ENCODE measurements around the gene ACAP1. TPM values are rescaled to one million over a fixed set of nuclear protein-coding genes. Genes with fewer than 3 reads are reported as not detected.

ACAP1 gene
- total and polyA plus RNA-seq, 2 experiments from 2014 or later = 10.2 TPM; not detected in 1

- peak within 1 kb of the TSS; percentile 57 for H3K27ac ChIP-seq
- H2AFZ ChIP-seq = peak within 1 kb of the TSS; percentile 85
- H3K9me2 ChIP-seq (replicated peaks; ENCODE audit: insufficient read depth) = no peaks in the 10 kb centered on the region
- peaks cover 9% of the 10 kb centered on the region for H3K79me2 ChIP-seq
- 5% methylated on average over 31 of the region's 52 CpGs for whole genome bisulfite sequencing (ENCODE audit: low lambda C conversion rate, missing lambda C conversion rate)
- peak within 1 kb of the TSS; percentile 51 for H3K4me3 ChIP-seq
- H3K9me3 ChIP-seq (ENCODE audit: low read depth) = no peaks in the 10 kb centered on the region
- peak within 1 kb of the TSS; percentile 99 for H3K4me2 ChIP-seq
- no peak for TF ChIP-seq EZH2phosphoT487 (IDR thresholded peaks at IDR 0.05; ENCODE audit: low read depth, severe bottlenecking, unreplicated experiment)
- TF ChIP-seq EZH2 (IDR thresholded peaks at IDR 0.05; ENCODE audit: borderline replicate concordance) = no peak
- TF ChIP-seq, protein P1, sequence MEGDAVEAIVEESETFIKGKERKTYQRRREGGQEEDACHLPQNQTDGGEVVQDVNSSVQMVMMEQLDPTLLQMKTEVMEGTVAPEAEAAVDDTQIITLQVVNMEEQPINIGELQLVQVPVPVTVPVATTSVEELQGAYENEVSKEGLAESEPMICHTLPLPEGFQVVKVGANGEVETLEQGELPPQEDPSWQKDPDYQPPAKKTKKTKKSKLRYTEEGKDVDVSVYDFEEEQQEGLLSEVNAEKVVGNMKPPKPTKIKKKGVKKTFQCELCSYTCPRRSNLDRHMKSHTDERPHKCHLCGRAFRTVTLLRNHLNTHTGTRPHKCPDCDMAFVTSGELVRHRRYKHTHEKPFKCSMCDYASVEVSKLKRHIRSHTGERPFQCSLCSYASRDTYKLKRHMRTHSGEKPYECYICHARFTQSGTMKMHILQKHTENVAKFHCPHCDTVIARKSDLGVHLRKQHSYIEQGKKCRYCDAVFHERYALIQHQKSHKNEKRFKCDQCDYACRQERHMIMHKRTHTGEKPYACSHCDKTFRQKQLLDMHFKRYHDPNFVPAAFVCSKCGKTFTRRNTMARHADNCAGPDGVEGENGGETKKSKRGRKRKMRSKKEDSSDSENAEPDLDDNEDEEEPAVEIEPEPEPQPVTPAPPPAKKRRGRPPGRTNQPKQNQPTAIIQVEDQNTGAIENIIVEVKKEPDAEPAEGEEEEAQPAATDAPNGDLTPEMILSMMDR (IDR thresholded peaks at IDR 0.05; ENCODE audit: poor library complexity) = no peak
- no peaks in the 10 kb centered on the region for H3K36me3 ChIP-seq (replicated peaks; ENCODE audit: insufficient read depth, low read depth)
- H3K27me3 ChIP-seq = no peaks in the 10 kb centered on the region
- H3K4me1 ChIP-seq (ENCODE audit: insufficient read depth) = peaks cover 11% of the 10 kb centered on the region
- peak; percentile 74 for DNase-seq (ENCODE audit: low spot score)
- no peaks in the 10 kb centered on the region for H4K20me1 ChIP-seq (ENCODE audit: insufficient read depth, poor library complexity, severe bottlenecking)
Observed at GRCh38 chr17:7380855-7381683, 44.7 kb downstream of the ACAP1 start, which contains the start of gene TNK1. TNK1 (plus strand) TSS chr17:7381089; CDS start chr17:7382927, 1,838 bp downstream.

DNA sequence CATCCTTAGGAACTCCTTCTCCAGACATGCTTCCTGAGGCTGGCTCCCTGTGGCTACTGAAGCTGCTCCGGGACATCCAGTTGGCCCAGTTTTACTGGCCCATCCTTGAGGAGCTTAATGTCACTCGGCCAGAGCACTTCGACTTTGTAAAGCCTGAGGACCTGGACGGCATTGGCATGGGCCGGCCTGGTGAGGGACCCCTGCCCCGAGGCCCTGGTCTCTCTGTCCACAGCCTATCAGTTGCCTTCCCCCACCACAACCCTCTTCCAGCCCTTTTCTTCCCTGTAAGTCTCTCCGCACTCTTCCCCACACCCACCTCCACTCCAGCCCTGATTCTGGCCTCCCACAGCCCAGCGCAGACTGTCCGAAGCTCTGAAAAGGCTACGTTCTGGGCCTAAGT lies 46.6 kb downstream of the ACAP1 start:
- H3K4me1 ChIP-seq (ENCODE audit: insufficient read depth) = peaks cover 11% of the 10 kb centered on the region
- 95% methylated on average over 10 of the region's 10 CpGs for WGBS (ENCODE audit: low lambda C conversion rate, missing lambda C conversion rate)
- no peaks in the 10 kb centered on the region for H3K9me2 ChIP-seq (replicated peaks; ENCODE audit: insufficient read depth)
- no peak overlapping the region for H2AFZ ChIP-seq
- H3K27ac ChIP-seq = no peak overlapping the region
- no peak for DNase-seq (ENCODE audit: low spot score)
- H3K4me3 ChIP-seq = no peak overlapping the region
- no peak for TF ChIP-seq EZH2phosphoT487 (IDR thresholded peaks at IDR 0.05; ENCODE audit: low read depth, severe bottlenecking, unreplicated experiment)
- TF ChIP-seq, protein P1 (IDR thresholded peaks at IDR 0.05; ENCODE audit: poor library complexity) = no peak
- H3K36me3 ChIP-seq (replicated peaks; ENCODE audit: insufficient read depth, low read depth) = no peaks in the 10 kb centered on the region
- H3K27me3 ChIP-seq = no peaks in the 10 kb centered on the region
- peaks cover 9% of the 10 kb centered on the region for H3K79me2 ChIP-seq
- H3K9me3 ChIP-seq (ENCODE audit: low read depth) = no peaks in the 10 kb centered on the region
- no peaks in the 10 kb centered on the region for H4K20me1 ChIP-seq (ENCODE audit: insufficient read depth, poor library complexity, severe bottlenecking)
- no peak overlapping the region for H3K4me2 ChIP-seq

- Histone ChIP-seq H3K4me2 (peak overlapping the region; percentile 78), H3K4me1 (ENCODE audit: insufficient read depth) (peaks cover 11% of the 10 kb centered on the region), H3K36me3 (replicated peaks; ENCODE audit: insufficient read depth, low read depth) (no peaks in the 10 kb centered on the region), H3K4me3 (no peak overlapping the region), H3K79me2 (peaks cover 9% of the 10 kb centered on the region), H3K9me3 (ENCODE audit: low read depth) (no peaks in the 10 kb centered on the region), H3K27ac (no peak overlapping the region), H2AFZ (no peak overlapping the region), H4K20me1 (ENCODE audit: insufficient read depth, poor library complexity, severe bottlenecking) (no peaks in the 10 kb centered on the region), H3K27me3 (no peaks in the 10 kb centered on the region), H3K9me2 (replicated peaks; ENCODE audit: insufficient read depth) (no peaks in the 10 kb centered on the region)
- no peak for DNase-seq (ENCODE audit: low spot score)
- no peak for TF ChIP-seq EZH2 (IDR thresholded peaks at IDR 0.05; ENCODE audit: borderline replicate concordance)
- TF ChIP-seq, protein P1 (IDR thresholded peaks at IDR 0.05; ENCODE audit: poor library complexity) = no peak
- WGBS (ENCODE audit: low lambda C conversion rate, missing lambda C conversion rate) = 93% methylated on average over 11 of the region's 11 CpGs
Observed at GRCh38 chr17:7383371-7383741, 47.0 kb downstream of the ACAP1 start.
